PFSK-1 (cell line): Measurements from ENCODE around the gene RARRES1.

Experiments
- FOXP2 ChIP-seq: optimal IDR thresholded peaks from 2 replicates; pipeline ENCODE3; 2011; ENCODE audit warnings: borderline replicate concordance, control low read depth, inconsistent platforms; ENCODE audit not compliant: insufficient read depth; ENCODE audit errors: extremely low read length, extremely low read depth
- POLR2AphosphoS5 ChIP-seq: IDR thresholded peaks from 2 replicates; pipeline ENCODE4 v1.6.1; 2012; ENCODE audit warnings: low read depth, mild to moderate bottlenecking, control low read depth, low read length, moderate library complexity
- SIN3A ChIP-seq: IDR thresholded peaks from 2 replicates; pipeline ENCODE4 v1.6.1; 2012; ENCODE audit warnings: mild to moderate bottlenecking, low read length, moderate library complexity, borderline replicate concordance; ENCODE audit not compliant: insufficient read depth
- TAF1 ChIP-seq: IDR thresholded peaks from 2 replicates; pipeline ENCODE4 v1.6.1; 2012; ENCODE audit warnings: low read length, control low read depth, borderline replicate concordance; ENCODE audit not compliant: insufficient read depth
- TF ChIP-seq, protein P1 (sequence below), 2 experiments: IDR thresholded peaks; 2 replicates each; pipeline versions ENCODE4 v1.6.1 to v1.8.0; 2011 to 2012; ENCODE audit warnings: low read depth in 2 of 2, low read length in 2 of 2, control low read depth in 1 of 2, inconsistent platforms in 1 of 2, mild to moderate bottlenecking in 1 of 2, moderate library complexity in 1 of 2; ENCODE audit not compliant: insufficient read depth in 1 of 2

RARRES1 gene

DNA sequence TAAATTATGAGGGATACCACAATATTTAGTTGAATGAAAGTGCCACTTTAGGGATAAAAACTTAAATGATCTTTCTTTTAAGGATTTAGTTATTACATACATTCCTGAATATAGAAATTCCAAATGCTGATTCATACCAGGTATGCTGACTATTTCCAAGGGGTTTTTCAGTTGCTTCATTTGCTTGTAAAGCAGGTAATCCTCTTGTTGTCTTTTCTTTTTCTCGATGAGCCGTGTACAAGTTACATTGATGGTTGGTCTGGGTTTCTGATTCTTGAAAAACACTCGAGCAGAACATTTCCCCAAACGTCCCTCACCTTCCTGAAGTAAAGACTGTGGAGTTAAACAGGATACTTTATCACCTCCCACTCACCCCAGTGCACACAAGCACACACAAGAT lies 21.7 kb downstream of the RARRES1 start:
- no peak for TF ChIP-seq TAF1
- TF ChIP-seq FOXP2 = no peak
- no peak for TF ChIP-seq POLR2AphosphoS5
- TF ChIP-seq, protein P1, sequence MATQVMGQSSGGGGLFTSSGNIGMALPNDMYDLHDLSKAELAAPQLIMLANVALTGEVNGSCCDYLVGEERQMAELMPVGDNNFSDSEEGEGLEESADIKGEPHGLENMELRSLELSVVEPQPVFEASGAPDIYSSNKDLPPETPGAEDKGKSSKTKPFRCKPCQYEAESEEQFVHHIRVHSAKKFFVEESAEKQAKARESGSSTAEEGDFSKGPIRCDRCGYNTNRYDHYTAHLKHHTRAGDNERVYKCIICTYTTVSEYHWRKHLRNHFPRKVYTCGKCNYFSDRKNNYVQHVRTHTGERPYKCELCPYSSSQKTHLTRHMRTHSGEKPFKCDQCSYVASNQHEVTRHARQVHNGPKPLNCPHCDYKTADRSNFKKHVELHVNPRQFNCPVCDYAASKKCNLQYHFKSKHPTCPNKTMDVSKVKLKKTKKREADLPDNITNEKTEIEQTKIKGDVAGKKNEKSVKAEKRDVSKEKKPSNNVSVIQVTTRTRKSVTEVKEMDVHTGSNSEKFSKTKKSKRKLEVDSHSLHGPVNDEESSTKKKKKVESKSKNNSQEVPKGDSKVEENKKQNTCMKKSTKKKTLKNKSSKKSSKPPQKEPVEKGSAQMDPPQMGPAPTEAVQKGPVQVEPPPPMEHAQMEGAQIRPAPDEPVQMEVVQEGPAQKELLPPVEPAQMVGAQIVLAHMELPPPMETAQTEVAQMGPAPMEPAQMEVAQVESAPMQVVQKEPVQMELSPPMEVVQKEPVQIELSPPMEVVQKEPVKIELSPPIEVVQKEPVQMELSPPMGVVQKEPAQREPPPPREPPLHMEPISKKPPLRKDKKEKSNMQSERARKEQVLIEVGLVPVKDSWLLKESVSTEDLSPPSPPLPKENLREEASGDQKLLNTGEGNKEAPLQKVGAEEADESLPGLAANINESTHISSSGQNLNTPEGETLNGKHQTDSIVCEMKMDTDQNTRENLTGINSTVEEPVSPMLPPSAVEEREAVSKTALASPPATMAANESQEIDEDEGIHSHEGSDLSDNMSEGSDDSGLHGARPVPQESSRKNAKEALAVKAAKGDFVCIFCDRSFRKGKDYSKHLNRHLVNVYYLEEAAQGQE (IDR thresholded peaks at IDR 0.05; ENCODE audit: insufficient read depth in 1 of 2, low read depth in 2 of 2, low read length in 2 of 2) = no peak
- TF ChIP-seq SIN3A = no peak

- no peak for TF ChIP-seq POLR2AphosphoS5
- TF ChIP-seq, protein P1 (IDR thresholded peaks at IDR 0.05; ENCODE audit: insufficient read depth in 1 of 2, low read depth in 2 of 2, low read length in 2 of 2) = no peak
- no peak for TF ChIP-seq TAF1
- TF ChIP-seq SIN3A = no peak
- TF ChIP-seq FOXP2 = no peak
Observed at GRCh38 chr3:158709666-158710083, 22.6 kb downstream of the RARRES1 start.

- TF ChIP-seq POLR2AphosphoS5 = no peak
- TF ChIP-seq, protein P1 (IDR thresholded peaks at IDR 0.05; ENCODE audit: insufficient read depth in 1 of 2, low read depth in 2 of 2, low read length in 2 of 2) = no peak
- no peak for TF ChIP-seq FOXP2
- TF ChIP-seq TAF1 = no peak
- TF ChIP-seq SIN3A = no peak
Observed at GRCh38 chr3:158703566-158703965, 28.7 kb downstream of the RARRES1 start.

DNA sequence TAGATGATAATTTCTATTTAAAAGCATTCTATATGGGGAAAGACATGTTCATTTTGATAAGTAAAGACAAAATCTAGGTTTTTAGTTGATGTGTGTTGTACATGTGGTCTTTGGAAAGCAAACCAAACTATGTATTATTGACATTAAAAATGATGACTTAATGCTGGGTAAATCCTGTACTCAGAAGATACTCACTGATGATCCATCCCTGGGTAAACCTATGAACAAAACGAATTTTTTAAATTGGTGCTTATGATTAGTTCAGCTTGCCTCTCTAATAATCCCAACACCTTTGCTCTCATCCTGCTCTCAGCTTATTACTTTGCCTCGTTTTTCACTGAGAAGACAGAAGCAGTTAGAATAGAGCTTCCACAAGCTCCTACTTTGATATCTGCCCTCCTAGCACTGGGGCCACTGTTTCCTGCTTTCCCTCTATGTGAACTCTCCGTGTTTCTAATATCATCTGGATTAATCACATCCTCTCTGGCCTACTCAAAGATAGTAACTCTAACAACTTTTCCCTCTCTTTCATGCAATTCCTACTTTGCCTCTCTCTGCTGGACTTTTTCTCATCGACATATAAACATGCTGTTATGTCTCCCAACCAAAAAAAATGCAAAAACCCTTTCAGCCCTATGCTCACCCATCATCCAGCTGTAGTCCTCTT lies 29.3 kb downstream of the RARRES1 start:
- TF ChIP-seq TAF1 (no peak), SIN3A (no peak), POLR2AphosphoS5 (no peak), FOXP2 (no peak)
- TF ChIP-seq, protein P1 (IDR thresholded peaks at IDR 0.05; ENCODE audit: insufficient read depth in 1 of 2, low read depth in 2 of 2, low read length in 2 of 2) = no peak
